Testis (tissue), 2 donors: ENCODE data around the gene TMEM229B.

ENCODE experiments used
- POLR2A ChIP-seq: fragments of 450-650 bp; IDR thresholded peaks from one replicate; pipeline ENCODE4 v1.6.1; 2017; ENCODE audit warnings: antibody characterized with exemption, mild to moderate bottlenecking, moderate library complexity
- TF ChIP-seq, protein P1 (sequence below), 3 experiments: fragments of 450-650 bp in 2 of 3; fragments of 200-600 bp in 1 of 3; sonication (generic) in 1 of 3; IDR thresholded peaks; one replicate each; pipeline ENCODE4 v1.5.1; 2016 to 2019; ENCODE audit warnings: antibody characterized with exemption in 3 of 3, mild to moderate bottlenecking in 2 of 3, moderate library complexity in 1 of 3

DNA sequence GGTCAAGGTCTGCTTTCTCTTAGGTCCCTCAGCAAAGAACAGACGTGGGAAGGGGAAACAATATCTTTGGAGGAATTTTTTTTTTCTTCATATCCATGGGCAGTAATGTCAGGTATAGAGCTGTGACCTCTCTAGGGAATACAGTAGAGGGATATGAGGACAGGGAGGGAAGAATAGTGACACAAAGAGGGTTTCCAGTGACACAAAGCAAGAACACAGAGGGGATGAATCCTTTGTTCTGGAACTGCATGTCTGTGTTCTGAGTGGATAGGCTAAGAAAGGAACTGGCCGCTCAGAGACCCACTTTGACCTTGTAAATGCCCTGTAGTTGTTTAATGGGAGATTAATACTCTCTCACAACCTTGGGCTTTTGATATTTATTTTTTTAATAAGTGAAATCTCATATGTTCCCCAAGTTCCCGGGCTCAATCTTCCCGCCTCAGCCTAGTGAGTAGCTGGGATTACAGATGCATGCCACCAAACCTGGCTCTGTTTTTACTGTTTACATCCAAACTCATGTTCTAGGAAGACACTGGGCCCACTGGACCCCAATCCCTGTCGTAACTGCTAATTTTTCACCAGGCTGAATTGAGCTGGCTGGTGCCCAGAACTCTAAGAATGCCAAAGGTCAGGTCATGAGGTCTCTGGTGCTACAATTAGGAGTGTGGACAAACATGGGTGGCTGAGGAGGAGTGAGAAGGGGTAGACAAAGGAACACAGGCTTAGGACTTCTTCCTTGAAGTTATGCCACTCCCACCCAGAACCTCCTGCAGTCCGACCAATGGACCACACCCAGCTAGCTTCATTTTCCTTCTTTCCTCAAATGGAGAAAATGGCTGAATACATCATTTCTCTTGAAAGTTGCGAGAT is 35.5 kb upstream of the TMEM229B start:
- TF ChIP-seq, protein P1, sequence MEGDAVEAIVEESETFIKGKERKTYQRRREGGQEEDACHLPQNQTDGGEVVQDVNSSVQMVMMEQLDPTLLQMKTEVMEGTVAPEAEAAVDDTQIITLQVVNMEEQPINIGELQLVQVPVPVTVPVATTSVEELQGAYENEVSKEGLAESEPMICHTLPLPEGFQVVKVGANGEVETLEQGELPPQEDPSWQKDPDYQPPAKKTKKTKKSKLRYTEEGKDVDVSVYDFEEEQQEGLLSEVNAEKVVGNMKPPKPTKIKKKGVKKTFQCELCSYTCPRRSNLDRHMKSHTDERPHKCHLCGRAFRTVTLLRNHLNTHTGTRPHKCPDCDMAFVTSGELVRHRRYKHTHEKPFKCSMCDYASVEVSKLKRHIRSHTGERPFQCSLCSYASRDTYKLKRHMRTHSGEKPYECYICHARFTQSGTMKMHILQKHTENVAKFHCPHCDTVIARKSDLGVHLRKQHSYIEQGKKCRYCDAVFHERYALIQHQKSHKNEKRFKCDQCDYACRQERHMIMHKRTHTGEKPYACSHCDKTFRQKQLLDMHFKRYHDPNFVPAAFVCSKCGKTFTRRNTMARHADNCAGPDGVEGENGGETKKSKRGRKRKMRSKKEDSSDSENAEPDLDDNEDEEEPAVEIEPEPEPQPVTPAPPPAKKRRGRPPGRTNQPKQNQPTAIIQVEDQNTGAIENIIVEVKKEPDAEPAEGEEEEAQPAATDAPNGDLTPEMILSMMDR (IDR thresholded peaks at IDR 0.05) = no peak
- no peak for TF ChIP-seq POLR2A
